Glutamatergic neuron (in vitro differentiated cells): ENCODE measurements around the gene NR2F1-AS1. TPM values are rescaled to one million over a fixed set of nuclear protein-coding genes. Genes with fewer than 3 reads are reported as not detected.

Source experiments
- DNase-seq: peaks from one replicate; pipeline ENCODE4 v3.0.0; 2022
- H3K27ac Mint-ChIP-seq: one replicate; pipeline ENCODE4 v1.8.0; 2020; ENCODE audit warnings: mild to moderate bottlenecking, mixed read lengths, inconsistent platforms; ENCODE audit not compliant: unreplicated experiment
- H3K27me3 Mint-ChIP-seq: one replicate; pipeline ENCODE4 v1.8.0; 2020; ENCODE audit warnings: mild to moderate bottlenecking, moderate library complexity, mixed read lengths, inconsistent platforms; ENCODE audit not compliant: unreplicated experiment
- H3K36me3 Mint-ChIP-seq: one replicate; pipeline ENCODE4 v1.8.0; 2020; ENCODE audit warnings: mild to moderate bottlenecking, mixed read lengths, inconsistent platforms; ENCODE audit not compliant: unreplicated experiment
- H3K4me1 Mint-ChIP-seq: one replicate; pipeline ENCODE4 v1.8.0; 2020; ENCODE audit warnings: mild to moderate bottlenecking, low read depth, mixed read lengths, inconsistent platforms; ENCODE audit not compliant: unreplicated experiment
- H3K4me3 Mint-ChIP-seq: one replicate; pipeline ENCODE4 v1.8.0; 2020; ENCODE audit warnings: mild to moderate bottlenecking, mixed read lengths, inconsistent platforms; ENCODE audit not compliant: unreplicated experiment
- H3K9me3 Mint-ChIP-seq: one replicate; pipeline ENCODE4 v1.8.0; 2020; ENCODE audit warnings: mild to moderate bottlenecking, moderate library complexity, mixed read lengths, inconsistent platforms; ENCODE audit not compliant: unreplicated experiment
- total RNA-seq: library from RNA; stranded (reverse); fragmentation: NEBNext Ultra II Directional; extraction: Animal tissue kit (Norgen Biotek cat#: 25700); gene quantifications from one replicate; pipeline ENCODE4 v1.2.1, GENCODE V29; 2021; ENCODE audit not compliant: unreplicated experiment
- TF ChIP-seq, protein P1 (sequence below): fragments of 200-600 bp; sonication (generic); IDR thresholded peaks from one replicate; pipeline ENCODE4 v1.5.0; 2021; ENCODE audit not compliant: partially characterized antibody, unreplicated experiment

NR2F1-AS1 gene
- total RNA-seq, 1 donor from 2014 or later = 0.39 TPM

DNA sequence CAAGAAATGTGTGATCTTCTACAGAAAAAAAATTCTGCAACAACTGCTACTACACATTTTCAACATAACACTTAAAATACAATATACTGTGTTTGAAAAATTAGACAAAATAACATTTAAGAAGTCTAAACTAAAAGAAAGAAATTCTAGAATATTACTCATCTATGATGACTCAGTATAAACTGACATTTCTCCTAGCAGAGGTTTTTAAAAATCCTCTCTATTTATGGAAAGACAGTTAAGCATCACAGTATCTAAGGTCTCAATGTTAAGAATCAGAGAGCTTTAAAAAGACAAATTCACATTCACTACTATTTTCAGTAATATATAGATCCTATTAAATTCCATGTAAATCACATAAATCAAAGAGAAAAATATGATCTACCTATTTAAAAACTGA, 61.3 kb downstream of the NR2F1-AS1 start:
- TF ChIP-seq, protein P1, sequence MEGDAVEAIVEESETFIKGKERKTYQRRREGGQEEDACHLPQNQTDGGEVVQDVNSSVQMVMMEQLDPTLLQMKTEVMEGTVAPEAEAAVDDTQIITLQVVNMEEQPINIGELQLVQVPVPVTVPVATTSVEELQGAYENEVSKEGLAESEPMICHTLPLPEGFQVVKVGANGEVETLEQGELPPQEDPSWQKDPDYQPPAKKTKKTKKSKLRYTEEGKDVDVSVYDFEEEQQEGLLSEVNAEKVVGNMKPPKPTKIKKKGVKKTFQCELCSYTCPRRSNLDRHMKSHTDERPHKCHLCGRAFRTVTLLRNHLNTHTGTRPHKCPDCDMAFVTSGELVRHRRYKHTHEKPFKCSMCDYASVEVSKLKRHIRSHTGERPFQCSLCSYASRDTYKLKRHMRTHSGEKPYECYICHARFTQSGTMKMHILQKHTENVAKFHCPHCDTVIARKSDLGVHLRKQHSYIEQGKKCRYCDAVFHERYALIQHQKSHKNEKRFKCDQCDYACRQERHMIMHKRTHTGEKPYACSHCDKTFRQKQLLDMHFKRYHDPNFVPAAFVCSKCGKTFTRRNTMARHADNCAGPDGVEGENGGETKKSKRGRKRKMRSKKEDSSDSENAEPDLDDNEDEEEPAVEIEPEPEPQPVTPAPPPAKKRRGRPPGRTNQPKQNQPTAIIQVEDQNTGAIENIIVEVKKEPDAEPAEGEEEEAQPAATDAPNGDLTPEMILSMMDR = no peak
- Mint-ChIP-seq H3K27me3 (no peaks in the 10 kb centered on the region), H3K27ac (no peak overlapping the region), H3K4me1 (no peaks in the 10 kb centered on the region), H3K36me3 (peaks cover 9% of the 10 kb centered on the region), H3K9me3 (peaks cover 6% of the 10 kb centered on the region), H3K4me3 (no peak overlapping the region)
- no peak for DNase-seq

DNA sequence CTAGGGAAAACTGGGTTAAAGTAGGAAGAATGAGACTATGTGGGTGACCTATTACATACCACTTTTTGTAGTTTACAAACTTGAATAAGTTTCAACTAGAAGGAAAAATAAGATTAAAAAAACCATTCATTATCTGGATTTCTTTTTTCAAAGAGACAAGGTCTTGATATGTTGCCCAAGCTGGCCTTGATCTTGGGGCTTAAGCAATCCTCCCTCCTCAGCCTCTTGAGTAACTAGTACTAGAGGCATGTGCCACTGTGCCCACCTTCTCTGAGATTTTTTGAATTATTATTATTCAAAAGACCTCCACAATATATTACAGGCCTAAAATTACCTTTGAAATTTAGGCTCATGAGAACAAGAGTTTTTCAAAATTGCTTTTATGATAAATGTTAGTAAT, 63.2 kb downstream of the NR2F1-AS1 start:
- DNase-seq = no peak
- Mint-ChIP-seq H3K27me3 (no peaks in the 10 kb centered on the region), H3K27ac (no peak overlapping the region), H3K4me1 (no peaks in the 10 kb centered on the region), H3K4me3 (no peak overlapping the region), H3K36me3 (peaks cover 9% of the 10 kb centered on the region), H3K9me3 (peaks cover 6% of the 10 kb centered on the region)
- TF ChIP-seq, protein P1 = no peak

DNA sequence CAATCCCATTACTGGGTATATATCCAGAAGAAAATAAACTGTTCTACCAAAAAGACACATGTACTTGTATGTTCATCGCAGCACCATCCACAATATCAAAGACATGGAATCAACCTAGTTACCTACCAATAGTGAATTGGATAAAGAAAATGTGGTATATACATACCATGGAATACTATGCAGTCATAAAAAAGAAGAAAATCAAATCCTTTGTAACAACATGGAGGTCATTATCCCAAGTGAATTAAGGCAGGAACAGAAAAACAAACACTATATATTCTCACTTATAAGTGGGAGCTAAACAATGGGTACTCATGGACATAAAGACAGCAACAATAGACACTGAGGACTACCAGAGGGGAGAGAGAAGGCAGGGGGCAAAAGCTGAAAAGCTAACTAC, 67.7 kb downstream of the NR2F1-AS1 start:
- DNase-seq = no peak
- no peaks in the 10 kb centered on the region for H3K27me3 Mint-ChIP-seq
- H3K9me3 Mint-ChIP-seq = no peaks in the 10 kb centered on the region
- no peaks in the 10 kb centered on the region for H3K4me1 Mint-ChIP-seq
- H3K27ac Mint-ChIP-seq = no peak overlapping the region
- H3K36me3 Mint-ChIP-seq = no peaks in the 10 kb centered on the region
- no peak overlapping the region for H3K4me3 Mint-ChIP-seq
- TF ChIP-seq, protein P1 = no peak

DNA sequence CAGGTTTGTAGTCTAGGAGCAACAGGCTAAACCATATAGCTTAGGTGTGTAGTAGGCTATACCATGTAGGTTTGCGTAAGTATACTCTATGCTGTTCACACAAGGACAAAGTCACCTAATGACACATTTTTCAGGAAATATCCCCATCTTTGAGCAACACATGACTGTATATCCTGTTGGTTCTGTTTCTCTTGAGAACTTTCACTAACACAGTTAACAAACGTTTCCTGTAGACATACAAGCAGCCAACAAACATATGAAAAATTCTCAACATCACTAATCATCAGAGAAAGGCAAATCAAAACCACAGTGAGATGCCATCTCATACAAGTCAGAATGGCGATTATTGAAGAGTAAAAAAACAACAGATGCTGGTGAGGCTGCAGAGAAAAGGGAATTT, 68.2 kb downstream of the NR2F1-AS1 start:
- Mint-ChIP-seq H3K4me1 (no peaks in the 10 kb centered on the region), H3K27me3 (no peaks in the 10 kb centered on the region), H3K36me3 (no peaks in the 10 kb centered on the region), H3K27ac (no peak overlapping the region), H3K9me3 (no peaks in the 10 kb centered on the region), H3K4me3 (no peak overlapping the region)
- DNase-seq = no peak
- TF ChIP-seq, protein P1 = no peak

DNA sequence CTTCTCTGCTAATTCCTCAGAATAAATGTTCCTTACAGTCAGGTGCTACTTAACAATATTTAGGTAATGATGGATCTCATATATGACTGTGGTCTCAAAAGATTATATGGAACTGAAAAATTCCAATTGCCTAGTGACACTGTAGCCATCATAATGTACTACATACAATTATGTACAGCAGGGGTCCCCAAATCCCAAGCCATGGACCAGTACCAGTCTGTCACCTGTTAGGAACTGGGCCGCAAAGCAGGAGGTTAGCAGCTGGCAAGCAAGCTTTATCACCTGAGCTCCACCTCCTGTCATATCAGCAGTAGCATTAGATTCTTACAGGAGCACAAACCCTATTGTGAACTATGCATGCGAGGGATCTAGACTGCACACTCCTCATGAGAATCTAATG, 69.6 kb downstream of the NR2F1-AS1 start:
- TF ChIP-seq, protein P1 = no peak
- Mint-ChIP-seq H3K9me3 (no peaks in the 10 kb centered on the region), H3K27ac (no peak overlapping the region), H3K4me1 (no peaks in the 10 kb centered on the region), H3K4me3 (no peak overlapping the region), H3K36me3 (no peaks in the 10 kb centered on the region), H3K27me3 (no peaks in the 10 kb centered on the region)
- no peak for DNase-seq
